Adipocyte (in vitro differentiated cells): ENCODE results near the gene NIPAL4.
"Not testable (repeated sequence)": the region's sequence is repeated elsewhere in the genome, so short reads cannot be mapped to it uniquely, and the experiment has no call there.

Source experiments
- DNase-seq: peaks from one replicate; pipeline ENCODE4 v3.0.0-alpha.2; 2015; ENCODE audit warnings: low read depth
- H3K27me3 ChIP-seq: replicated peaks from 2 replicates; pipeline ENCODE4 v1.7.0; 2013; ENCODE audit warnings: mild to moderate bottlenecking, low read length, moderate library complexity; ENCODE audit not compliant: control insufficient read depth, insufficient read depth
- H3K36me3 ChIP-seq: 2 replicates; pipeline ENCODE4 v1.7.0; 2013; ENCODE audit warnings: low read length, mild to moderate bottlenecking, moderate library complexity; ENCODE audit not compliant: control insufficient read depth, insufficient read depth, severe bottlenecking
- H3K4me1 ChIP-seq: 2 replicates; pipeline ENCODE4 v1.7.0; 2013; ENCODE audit warnings: mild to moderate bottlenecking, low read length, moderate library complexity; ENCODE audit not compliant: control insufficient read depth, insufficient read depth
- H3K4me3 ChIP-seq: 2 replicates; pipeline ENCODE4 v1.7.0; 2013; ENCODE audit warnings: mild to moderate bottlenecking, low read length, moderate library complexity
- H3K9ac ChIP-seq: 2 replicates; pipeline ENCODE4 v1.7.0; 2013; ENCODE audit warnings: mild to moderate bottlenecking, low read length, moderate library complexity
- H3K9me3 ChIP-seq: 2 replicates; pipeline ENCODE4 v1.7.0; 2013; ENCODE audit warnings: mild to moderate bottlenecking, low read length, moderate library complexity; ENCODE audit not compliant: control insufficient read depth

NIPAL4 gene

DNA sequence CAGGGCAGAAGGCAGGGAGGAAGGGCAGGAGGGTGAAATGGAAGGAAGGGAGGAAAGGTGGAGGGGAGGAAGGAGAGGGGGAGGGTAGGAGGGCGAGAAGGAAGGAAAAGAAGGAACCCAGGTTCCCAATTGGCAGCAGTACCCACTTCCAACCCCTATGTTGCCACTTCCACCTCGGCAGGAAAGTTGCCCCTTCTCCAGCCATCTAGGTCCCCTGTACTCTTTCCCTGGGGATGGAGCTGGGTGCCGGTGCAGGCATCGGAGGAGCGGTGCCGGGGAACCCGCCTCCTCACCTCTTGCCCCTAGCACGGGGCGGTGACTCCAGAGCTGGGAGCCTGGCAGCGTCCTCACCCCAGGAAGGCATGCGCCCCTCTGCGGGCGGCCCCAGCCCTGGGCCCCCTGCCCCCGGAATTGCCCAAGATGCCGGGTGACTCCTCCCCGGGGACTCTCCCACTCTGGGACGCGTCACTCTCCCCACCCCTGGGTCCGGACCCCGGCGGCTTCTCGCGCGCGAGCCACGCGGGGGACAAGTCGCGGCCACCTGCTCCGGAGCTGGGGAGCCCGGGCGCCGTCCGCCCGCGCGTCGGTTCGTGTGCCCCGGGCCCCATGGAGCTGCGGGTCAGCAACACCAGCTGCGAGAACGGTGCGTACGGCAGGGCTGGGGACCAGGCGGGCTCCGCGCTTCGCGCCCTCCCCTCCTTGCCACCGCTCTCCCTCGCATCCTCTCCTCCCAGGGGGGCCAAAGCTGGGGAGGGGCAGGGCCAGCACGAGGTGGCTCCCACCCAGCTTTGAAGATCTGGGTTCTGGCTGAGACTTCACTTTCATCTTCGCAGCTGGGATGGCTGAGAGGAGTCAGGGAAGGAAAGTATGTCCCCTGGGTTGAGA lies at the start of gene NIPAL4:
TSS of gene NIPAL4 (plus strand) at position 499 of the 885 bp plus-strand sequence. CDS start at position 607, 108 bp downstream.
- H3K27me3 ChIP-seq = peaks cover 32% of the 10 kb centered on the region
- peaks cover 14% of the 10 kb centered on the region for H3K4me1 ChIP-seq
- no peaks in the 10 kb centered on the region for H3K36me3 ChIP-seq
- no peak within 1 kb of the TSS for H3K9ac ChIP-seq
- H3K4me3 ChIP-seq = peak within 1 kb of the TSS; percentile 43
- no peaks in the 10 kb centered on the region for H3K9me3 ChIP-seq
- peak; percentile 63 for DNase-seq

DNA sequence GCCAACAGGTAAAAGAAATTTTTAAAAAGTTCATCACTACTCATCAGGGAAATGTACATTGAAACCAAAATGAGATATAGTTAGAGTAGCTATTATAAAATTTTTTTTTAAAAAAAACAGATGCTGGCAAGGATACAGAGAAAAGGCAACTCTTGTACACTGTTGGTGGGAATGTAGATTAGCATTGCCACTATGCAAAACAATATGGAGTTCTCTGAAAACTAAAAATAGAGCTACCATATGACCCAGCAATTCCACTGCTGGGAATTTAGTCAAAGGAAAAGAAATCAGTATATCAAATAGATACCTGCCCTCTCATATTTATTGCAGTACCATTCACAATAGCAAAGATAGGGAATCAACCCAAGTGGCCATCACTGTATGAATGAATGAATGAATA lies 44.2 kb upstream of the NIPAL4 start:
- Histone ChIP-seq H3K9me3 (peaks cover 11% of the 10 kb centered on the region), H3K4me1 (no peaks in the 10 kb centered on the region), H3K9ac (no peak overlapping the region), H3K36me3 (no peaks in the 10 kb centered on the region), H3K4me3 (no peak overlapping the region), H3K27me3 (no peaks in the 10 kb centered on the region)
- no peak for DNase-seq

DNA sequence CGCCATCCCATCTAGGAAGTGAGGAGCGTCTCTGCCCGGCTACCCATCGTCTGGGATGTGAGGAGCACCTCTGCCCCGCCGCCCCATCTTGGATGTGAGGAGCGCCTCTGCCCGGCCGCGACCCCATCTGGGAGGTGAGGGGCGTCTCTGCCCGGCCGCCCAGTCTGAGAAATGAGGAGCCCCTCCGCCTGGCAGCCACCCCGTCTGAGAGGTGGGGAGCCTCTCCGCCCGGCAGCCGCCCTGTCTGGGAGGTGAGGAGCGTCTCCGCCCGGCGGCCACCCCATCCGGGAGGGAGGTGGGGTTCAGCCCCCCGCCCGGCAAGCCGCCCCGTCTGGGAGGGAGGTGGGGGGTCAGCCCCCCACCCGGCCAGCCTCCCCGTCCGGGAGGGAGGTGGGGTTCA lies 40.5 kb upstream of the NIPAL4 start:
- not testable (repeated sequence) for H3K9ac ChIP-seq, H3K4me3 ChIP-seq, H3K27me3 ChIP-seq, H3K36me3 ChIP-seq, H3K9me3 ChIP-seq, H3K4me1 ChIP-seq, DNase-seq

DNA sequence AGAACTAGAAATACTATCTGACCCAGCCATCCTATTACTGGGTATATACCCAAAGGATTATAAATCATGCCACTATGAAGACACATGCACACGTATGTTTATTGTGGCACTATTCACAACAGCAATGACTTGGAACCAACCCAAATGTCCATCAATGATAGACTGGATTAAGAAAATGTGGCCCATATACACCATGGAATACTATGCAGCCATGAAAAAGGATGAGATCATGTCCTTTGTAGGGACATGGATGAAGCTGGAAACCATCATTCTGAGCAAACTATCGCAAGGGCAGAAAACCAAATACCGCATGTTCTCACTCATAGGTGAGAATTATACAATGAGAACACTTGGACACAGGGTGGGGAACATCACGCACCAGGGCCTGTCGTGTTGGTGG lies 30.1 kb upstream of the NIPAL4 start:
- H3K4me1 ChIP-seq, H3K27me3 ChIP-seq, H3K36me3 ChIP-seq, DNase-seq, H3K9me3 ChIP-seq, H3K9ac ChIP-seq, H3K4me3 ChIP-seq: not testable (repeated sequence)

DNA sequence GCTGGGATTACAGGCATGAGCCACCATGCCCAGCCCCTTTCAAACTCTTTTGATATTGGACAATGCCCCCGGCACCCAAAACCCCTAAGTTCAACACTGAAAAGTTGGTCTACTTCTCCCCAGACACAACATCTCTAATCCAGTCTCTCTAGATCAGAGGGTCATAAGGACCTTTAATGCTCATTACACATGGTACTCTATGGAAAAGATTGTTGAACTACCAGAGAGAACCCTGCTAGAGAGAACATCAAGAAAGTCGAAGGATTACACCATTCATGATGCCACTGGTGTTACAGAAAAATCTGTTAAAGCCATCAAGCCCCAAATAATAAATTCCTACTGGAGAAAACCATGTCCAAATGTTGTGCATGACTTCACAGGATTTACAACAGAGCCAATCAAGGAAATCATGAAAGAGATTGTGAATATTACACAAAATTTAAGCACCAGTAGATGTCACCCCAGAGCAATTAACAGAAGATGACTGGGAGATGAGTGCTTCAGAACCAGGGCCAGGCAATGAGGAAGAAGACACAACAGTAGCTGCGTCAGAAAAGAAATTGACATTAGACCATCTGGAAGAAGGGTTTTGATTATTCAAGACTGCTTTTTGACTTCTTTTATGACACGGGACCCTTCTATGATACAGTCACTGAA lies 28.3 kb upstream of the NIPAL4 start:
- H3K36me3 ChIP-seq = no peaks in the 10 kb centered on the region
- H3K9ac ChIP-seq = peak overlapping the region; percentile 25
- no peaks in the 10 kb centered on the region for H3K4me1 ChIP-seq
- DNase-seq = peak; percentile 83
- no peaks in the 10 kb centered on the region for H3K27me3 ChIP-seq
- H3K9me3 ChIP-seq = no peaks in the 10 kb centered on the region
- no peak overlapping the region for H3K4me3 ChIP-seq

DNA sequence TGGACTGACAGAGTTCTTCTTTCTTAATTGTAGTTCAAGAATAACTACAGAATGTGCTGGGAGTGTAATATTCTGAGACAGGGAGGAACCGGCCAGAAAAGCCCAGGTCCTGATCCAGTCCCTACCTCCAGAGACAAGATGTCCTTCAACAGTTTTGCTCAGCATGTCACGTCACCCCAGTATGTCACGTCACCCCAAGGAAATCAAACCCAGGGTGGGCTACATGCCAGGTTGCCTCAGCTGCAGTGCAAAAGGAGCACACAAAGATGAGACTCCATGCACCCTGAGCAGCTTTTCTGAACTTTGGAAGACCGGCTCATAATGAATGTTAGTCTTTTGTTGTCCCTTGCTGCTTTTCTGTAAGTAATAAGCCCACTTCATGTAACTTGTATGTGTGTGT lies 25.9 kb upstream of the NIPAL4 start:
- H3K9ac ChIP-seq = no peak overlapping the region
- no peaks in the 10 kb centered on the region for H3K4me1 ChIP-seq
- no peak for DNase-seq
- H3K9me3 ChIP-seq = no peaks in the 10 kb centered on the region
- H3K27me3 ChIP-seq = no peaks in the 10 kb centered on the region
- no peak overlapping the region for H3K4me3 ChIP-seq
- no peaks in the 10 kb centered on the region for H3K36me3 ChIP-seq

DNA sequence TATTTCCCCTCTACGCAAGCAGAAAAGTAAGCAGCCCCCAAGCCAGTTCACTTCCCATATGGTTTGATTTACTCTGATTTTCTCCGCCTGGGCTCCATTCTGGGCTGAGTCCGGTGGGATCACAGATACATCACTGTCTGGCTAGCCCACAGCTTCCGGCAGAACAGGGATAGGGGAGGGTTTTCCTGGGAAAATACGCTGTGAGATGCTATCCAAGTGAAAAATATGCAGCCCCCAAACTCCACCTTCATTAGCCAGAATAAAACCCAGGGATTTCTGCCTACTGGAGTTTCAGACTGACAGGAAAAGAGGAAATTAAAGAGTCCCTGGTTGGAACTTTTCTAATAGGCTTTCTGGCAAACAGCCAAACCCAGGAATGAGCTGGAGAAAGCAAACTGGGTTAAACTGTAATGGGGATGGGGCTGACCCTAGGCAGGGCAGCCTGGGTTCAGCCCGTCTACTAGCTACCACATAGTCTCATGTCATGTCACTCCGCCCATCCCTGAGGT lies 16.9 kb upstream of the NIPAL4 start:
- DNase-seq = no peak
- Histone ChIP-seq H3K4me3 (no peak overlapping the region), H3K9ac (no peak overlapping the region)

DNA sequence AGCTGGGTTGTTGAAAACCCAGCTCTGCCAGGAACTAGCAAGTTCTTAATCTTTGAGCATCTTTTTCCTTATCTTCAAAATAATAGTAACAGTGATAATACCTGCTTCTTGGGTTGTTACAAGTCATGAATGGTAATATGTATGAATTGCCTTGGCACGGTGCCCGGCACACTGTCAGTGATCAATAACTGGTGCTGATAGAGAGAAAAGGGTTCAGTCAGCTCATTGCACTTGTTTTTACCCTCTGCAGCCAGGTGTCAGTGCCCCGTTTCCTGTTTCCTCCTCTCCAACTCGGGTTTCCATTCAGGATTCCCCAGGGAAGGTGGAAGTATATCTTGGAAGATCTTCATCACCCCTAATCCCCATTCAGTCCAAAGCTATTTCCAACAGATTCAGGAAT lies 15.8 kb upstream of the NIPAL4 start:
- Histone ChIP-seq H3K36me3 (no peaks in the 10 kb centered on the region), H3K4me1 (peaks cover 6% of the 10 kb centered on the region), H3K9ac (no peak overlapping the region), H3K27me3 (peaks cover 8% of the 10 kb centered on the region), H3K9me3 (no peaks in the 10 kb centered on the region), H3K4me3 (no peak overlapping the region)
- no peak for DNase-seq

More for the DNA sequence above, 16.9 kb upstream of the NIPAL4 start:
- Histone ChIP-seq H3K27me3 (peaks cover 8% of the 10 kb centered on the region), H3K9me3 (no peaks in the 10 kb centered on the region), H3K4me1 (no peaks in the 10 kb centered on the region), H3K36me3 (no peaks in the 10 kb centered on the region)

DNA sequence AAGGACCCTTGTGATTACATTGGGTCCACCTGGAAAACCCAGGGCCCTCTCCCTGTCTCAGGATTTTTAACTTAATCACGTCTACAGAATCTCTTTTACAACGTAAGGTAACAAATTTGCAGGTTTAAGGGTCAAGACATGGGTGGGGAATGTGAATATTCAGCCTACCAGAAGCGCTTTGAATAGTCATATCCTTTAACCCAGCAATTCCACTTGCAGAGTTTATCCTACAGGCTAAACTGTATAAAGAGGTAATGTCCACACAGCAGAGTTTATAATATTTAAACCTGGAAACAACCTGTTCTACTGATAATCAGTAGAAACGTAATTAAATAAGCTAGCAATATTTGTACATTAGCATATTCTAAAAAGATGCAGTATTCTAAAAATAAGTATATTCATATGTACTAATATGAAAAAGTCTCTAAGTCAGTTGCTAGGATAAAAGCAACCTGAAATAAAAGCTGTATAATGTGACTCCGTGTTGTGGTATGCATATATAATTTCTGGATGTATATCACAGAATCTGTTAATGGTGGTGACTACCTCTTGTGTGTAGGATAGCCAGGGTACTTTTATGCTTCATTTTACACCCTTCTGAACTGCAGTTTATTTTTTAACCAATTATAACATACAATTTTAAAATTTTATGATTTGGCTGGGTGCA lies 14.1 kb upstream of the NIPAL4 start:
- Histone ChIP-seq H3K9me3 (no peaks in the 10 kb centered on the region), H3K27me3 (peaks cover 8% of the 10 kb centered on the region), H3K4me1 (peaks cover 14% of the 10 kb centered on the region), H3K9ac (no peak overlapping the region), H3K36me3 (no peaks in the 10 kb centered on the region), H3K4me3 (no peak overlapping the region)
- no peak for DNase-seq

DNA sequence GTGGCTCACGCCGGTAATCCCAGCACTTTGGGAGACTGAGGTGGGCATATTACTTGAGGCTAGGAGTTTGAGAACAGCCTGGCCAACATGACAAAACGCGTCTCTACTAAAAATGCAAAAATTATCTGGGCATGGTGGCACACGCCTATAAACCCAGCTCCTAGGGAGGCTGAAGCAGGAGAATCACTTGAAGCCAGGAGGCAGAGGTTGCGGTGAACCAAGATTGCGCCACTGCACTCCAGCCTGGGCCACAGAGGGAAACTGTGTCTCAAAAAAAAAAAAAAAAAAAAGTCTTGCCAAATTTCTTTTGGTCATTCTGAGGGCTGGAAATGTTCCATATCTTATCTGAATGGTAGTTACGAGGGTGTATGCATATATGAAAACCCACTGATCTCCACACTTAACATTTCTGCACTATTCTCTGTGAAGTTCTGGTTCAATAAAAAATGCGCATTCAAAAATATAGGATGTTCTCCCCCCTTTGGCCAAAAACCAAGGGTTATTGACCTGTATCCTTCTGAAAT lies 13.5 kb upstream of the NIPAL4 start:
- no peaks in the 10 kb centered on the region for H3K36me3 ChIP-seq
- no peaks in the 10 kb centered on the region for H3K9me3 ChIP-seq
- H3K27me3 ChIP-seq = peaks cover 8% of the 10 kb centered on the region
- no peak overlapping the region for H3K4me3 ChIP-seq
- H3K4me1 ChIP-seq = peaks cover 14% of the 10 kb centered on the region
- no peak for DNase-seq
- no peak overlapping the region for H3K9ac ChIP-seq

DNA sequence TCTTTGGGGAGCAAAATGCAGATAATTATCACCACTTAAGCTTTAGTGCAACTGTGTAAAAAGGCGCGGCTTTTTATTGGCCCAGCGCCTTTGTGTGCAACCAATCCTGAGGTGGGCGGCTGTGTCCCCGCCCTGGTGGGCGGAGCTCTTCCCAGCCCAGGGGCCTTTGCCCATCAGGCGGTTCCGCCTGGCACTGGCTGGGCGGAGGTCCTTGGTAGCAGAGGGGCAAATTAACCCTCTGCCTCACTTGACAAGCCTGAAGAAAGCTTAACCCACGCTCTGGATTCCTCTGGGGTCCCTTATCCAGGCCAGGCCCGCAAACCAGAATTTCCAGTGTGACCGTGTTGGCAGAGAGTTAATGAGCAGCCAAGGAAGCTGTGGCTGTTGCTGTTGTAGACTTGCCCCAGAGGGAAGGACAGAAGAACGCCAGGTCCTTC lies 12.8 kb upstream of the NIPAL4 start:
- Histone ChIP-seq H3K9ac (no peak overlapping the region), H3K4me3 (no peak overlapping the region), H3K27me3 (peaks cover 8% of the 10 kb centered on the region), H3K4me1 (peaks cover 14% of the 10 kb centered on the region), H3K9me3 (no peaks in the 10 kb centered on the region), H3K36me3 (no peaks in the 10 kb centered on the region)
- no peak for DNase-seq
